ENCODE data around the gene ANKRD37.

DNA sequence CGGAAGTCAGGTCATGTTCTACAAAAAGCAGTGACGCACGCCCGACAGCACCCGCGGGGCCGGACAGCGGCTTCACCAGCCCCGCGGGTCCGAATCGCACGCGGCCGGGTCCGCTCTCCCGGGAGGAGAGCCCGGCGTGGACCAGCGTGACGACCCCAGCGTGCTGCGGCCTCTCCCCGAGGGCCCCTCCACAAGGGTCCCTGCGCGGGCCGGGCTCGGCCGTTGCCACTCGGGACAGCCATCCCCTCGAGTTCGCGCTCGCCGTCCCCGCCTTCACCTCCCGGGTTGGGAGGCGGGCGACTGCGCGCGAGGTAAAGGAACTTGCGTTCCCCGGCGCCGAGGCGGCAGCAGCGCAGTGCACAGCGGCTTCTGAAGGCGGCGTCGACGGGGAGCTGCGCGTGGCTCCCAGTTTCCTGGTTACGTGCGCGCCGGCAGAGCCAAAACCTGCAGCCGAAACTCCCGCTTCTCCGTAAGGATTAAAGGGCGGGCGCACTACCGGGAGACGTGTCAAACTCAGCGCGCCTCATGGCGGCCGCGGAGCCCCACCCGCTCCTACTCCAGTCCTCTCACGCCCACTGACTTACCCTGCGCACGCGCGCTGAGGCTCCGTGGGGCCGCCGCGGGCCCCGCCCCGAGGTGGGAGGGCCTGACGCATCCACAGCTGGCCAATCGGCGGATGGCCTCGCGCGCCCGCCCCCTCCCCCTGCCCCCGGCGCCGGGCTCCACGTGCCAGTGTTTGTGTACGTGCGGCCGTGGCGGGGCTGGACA, 501 bp upstream of the ANKRD37 start:
- TF ChIP-seq, protein P1, sequence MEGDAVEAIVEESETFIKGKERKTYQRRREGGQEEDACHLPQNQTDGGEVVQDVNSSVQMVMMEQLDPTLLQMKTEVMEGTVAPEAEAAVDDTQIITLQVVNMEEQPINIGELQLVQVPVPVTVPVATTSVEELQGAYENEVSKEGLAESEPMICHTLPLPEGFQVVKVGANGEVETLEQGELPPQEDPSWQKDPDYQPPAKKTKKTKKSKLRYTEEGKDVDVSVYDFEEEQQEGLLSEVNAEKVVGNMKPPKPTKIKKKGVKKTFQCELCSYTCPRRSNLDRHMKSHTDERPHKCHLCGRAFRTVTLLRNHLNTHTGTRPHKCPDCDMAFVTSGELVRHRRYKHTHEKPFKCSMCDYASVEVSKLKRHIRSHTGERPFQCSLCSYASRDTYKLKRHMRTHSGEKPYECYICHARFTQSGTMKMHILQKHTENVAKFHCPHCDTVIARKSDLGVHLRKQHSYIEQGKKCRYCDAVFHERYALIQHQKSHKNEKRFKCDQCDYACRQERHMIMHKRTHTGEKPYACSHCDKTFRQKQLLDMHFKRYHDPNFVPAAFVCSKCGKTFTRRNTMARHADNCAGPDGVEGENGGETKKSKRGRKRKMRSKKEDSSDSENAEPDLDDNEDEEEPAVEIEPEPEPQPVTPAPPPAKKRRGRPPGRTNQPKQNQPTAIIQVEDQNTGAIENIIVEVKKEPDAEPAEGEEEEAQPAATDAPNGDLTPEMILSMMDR (IDR thresholded peaks at IDR 0.05 in 4 of 5, conservative IDR thresholded peaks at IDR 0.05 in 1 of 5), result peak in 1 of 5 experiments; percentile 17
- peak; percentile 88 to 94 for TF ChIP-seq POLR2A (IDR thresholded peaks at IDR 0.05)

All from gastrocnemius medialis (tissue), 4 donors.